KOPT-K1 (cell line): ENCODE measurements around the gene GPR173.

Experiments
- H3K27ac ChIP-seq: fragments of 200-600 bp; sonication (generic); 2 replicates; pipeline ENCODE4 v1.5.1; 2016; ENCODE audit warnings: antibody characterized with exemption, mild to moderate bottlenecking, low read depth, low read length; ENCODE audit not compliant: poor library complexity, severe bottlenecking
- H3K36me3 ChIP-seq: fragments of 200-600 bp; sonication (generic); 2 replicates; pipeline ENCODE4 v1.5.1; 2017; ENCODE audit warnings: antibody characterized with exemption, mild to moderate bottlenecking, low read length, moderate library complexity; ENCODE audit not compliant: insufficient read depth
- H3K9me3 ChIP-seq: fragments of 200-600 bp; sonication (generic); 2 replicates; pipeline ENCODE4 v1.5.1; 2017; ENCODE audit warnings: antibody characterized with exemption, low read length, mild to moderate bottlenecking; ENCODE audit not compliant: insufficient read depth, poor library complexity, severe bottlenecking

Gene GPR173

GRCh38 chrX:53044995-53045394, 3.6 kb upstream of the GPR173 start:
- Histone ChIP-seq H3K9me3 (no peaks in the 10 kb centered on the region), H3K27ac (no peak overlapping the region), H3K36me3 (no peaks in the 10 kb centered on the region)

GRCh38 chrX:53047228-53047627, 1.4 kb upstream of the GPR173 start:
- Histone ChIP-seq H3K36me3 (no peaks in the 10 kb centered on the region), H3K27ac (no peak overlapping the region), H3K9me3 (no peaks in the 10 kb centered on the region)

GRCh38 chrX:53049127-53049517, 533 bp downstream of the GPR173 start:
- H3K27ac ChIP-seq: no peak overlapping the region
- no peaks in the 10 kb centered on the region for H3K9me3 ChIP-seq

GRCh38 chrX:53050841-53051240, 2.3 kb downstream of the GPR173 start:
- no peak overlapping the region for H3K27ac ChIP-seq
- H3K9me3 ChIP-seq: no peaks in the 10 kb centered on the region
- no peaks in the 10 kb centered on the region for H3K36me3 ChIP-seq

More at GRCh38 chrX:53049127-53049517, 533 bp downstream of the GPR173 start:
- no peaks in the 10 kb centered on the region for H3K36me3 ChIP-seq

GRCh38 chrX:53055244-53055849, 6.8 kb downstream of the GPR173 start:
- no peaks in the 10 kb centered on the region for H3K36me3 ChIP-seq
- H3K9me3 ChIP-seq: no peaks in the 10 kb centered on the region
- H3K27ac ChIP-seq: no peak overlapping the region

- Histone ChIP-seq H3K36me3 (no peaks in the 10 kb centered on the region), H3K9me3 (no peaks in the 10 kb centered on the region), H3K27ac (no peak overlapping the region)
Observed at GRCh38 chrX:53056292-53056691, 7.7 kb downstream of the GPR173 start.

GRCh38 chrX:53065104-53065503, 16.5 kb downstream of the GPR173 start:
- no peaks in the 10 kb centered on the region for H3K36me3 ChIP-seq
- no peak overlapping the region for H3K27ac ChIP-seq
- H3K9me3 ChIP-seq: no peaks in the 10 kb centered on the region

- H3K9me3 ChIP-seq: no peaks in the 10 kb centered on the region
- H3K36me3 ChIP-seq: no peaks in the 10 kb centered on the region
- H3K27ac ChIP-seq: no peak overlapping the region
Observed at GRCh38 chrX:53071064-53071463, 22.5 kb downstream of the GPR173 start.

- no peaks in the 10 kb centered on the region for H3K9me3 ChIP-seq
- H3K27ac ChIP-seq: peak overlapping the region; percentile 33
- no peaks in the 10 kb centered on the region for H3K36me3 ChIP-seq
Observed at GRCh38 chrX:53071604-53072417, 23.2 kb downstream of the GPR173 start.

- no peaks in the 10 kb centered on the region for H3K36me3 ChIP-seq
- H3K9me3 ChIP-seq: no peaks in the 10 kb centered on the region
- peak overlapping the region; percentile 33 for H3K27ac ChIP-seq
Observed at GRCh38 chrX:53072418-53073114, 24.0 kb downstream of the GPR173 start.

- Histone ChIP-seq H3K36me3 (no peaks in the 10 kb centered on the region), H3K27ac (no peak overlapping the region), H3K9me3 (no peaks in the 10 kb centered on the region)
Observed at GRCh38 chrX:53073115-53073586, 24.6 kb downstream of the GPR173 start.

GRCh38 chrX:53075011-53075410, 26.4 kb downstream of the GPR173 start:
- no peaks in the 10 kb centered on the region for H3K9me3 ChIP-seq
- no peaks in the 10 kb centered on the region for H3K36me3 ChIP-seq

GRCh38 chrX:53076671-53077070, 28.1 kb downstream of the GPR173 start:
- Histone ChIP-seq H3K27ac (no peak overlapping the region), H3K36me3 (no peaks in the 10 kb centered on the region), H3K9me3 (no peaks in the 10 kb centered on the region)

More at GRCh38 chrX:53075011-53075410, 26.4 kb downstream of the GPR173 start:
- no peak overlapping the region for H3K27ac ChIP-seq

GRCh38 chrX:53077207-53078197, 28.9 kb downstream of the GPR173 start:
- Histone ChIP-seq H3K9me3 (no peaks in the 10 kb centered on the region), H3K27ac (no peak overlapping the region), H3K36me3 (no peaks in the 10 kb centered on the region)
